Dermis microvascular lymphatic vessel endothelial cell (primary cell): ENCODE data around the gene DPM1. TPM values are rescaled to one million over a fixed set of nuclear protein-coding genes. Genes with fewer than 3 reads are reported as not detected.

Experiments
- DNase-seq, 2 donors: peaks; one replicate each; pipeline versions ENCODE4 v3.0.0 to v3.0.0-alpha.2; 2010; ENCODE audit warnings: low read depth in 2 of 2
- total RNA-seq: library from RNA; depleted of rRNA; stranded (reverse); fragments of >200 nt; gene quantifications from 2 replicates; pipeline ENCODE4 v1.2.1, GENCODE V29; 2014

DPM1 gene
- total RNA-seq, 1 donor from 2014 or later = 45.6 TPM

- no peak for DNase-seq
Measured at GRCh38 chr20:50930976-50931305, 27.4 kb downstream of the DPM1 start.

GRCh38 chr20:50930139-50930975 lies 28.0 kb downstream of the DPM1 start:
- peak in 1 of 2 donors; percentile 13 for DNase-seq

DNA sequence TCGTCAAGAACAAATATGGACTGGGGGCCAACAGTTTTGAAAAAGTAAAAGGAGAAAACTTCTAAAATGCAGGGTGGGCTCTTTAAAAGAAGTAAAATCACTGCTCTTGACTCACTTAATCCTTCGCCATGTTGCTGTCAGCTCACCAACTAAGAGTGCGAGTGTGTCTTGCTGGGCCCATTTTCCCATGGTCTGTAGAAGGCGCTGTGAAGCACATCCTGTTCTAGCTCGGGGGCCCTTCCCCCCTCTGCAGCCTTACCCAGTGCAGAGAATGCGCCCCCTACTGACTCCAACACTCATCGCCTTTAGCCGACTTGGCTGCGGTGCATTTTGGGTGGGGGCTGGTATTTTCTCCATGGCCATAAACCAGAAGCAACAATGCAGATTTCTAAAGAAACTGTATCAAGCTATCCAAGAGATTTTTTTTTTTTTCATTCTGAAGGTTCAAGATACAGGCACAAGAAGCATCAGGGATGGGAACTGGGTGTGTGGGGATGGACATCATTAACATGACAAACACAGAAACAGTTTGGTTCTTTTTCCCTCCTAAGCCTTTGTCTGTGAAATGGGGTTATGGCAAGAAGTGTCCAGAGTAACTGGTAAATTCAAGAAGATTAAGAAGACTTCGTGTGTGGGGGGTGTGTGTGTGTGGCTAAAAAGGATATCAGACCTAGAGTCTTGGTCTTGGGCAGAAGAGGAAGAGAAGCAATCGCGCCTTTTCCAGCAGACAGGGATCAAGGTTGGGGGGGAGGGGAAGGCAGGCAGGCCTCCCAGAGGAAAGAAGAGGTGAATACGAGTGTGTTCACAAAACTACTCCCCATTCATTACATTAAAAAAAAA lies 28.8 kb downstream of the DPM1 start:
- DNase-seq = peak; percentile 90 to 95

GRCh38 chr20:50928469-50928868 lies 29.9 kb downstream of the DPM1 start:
- no peak for DNase-seq

GRCh38 chr20:50926530-50926929 lies 31.8 kb downstream of the DPM1 start:
- no peak for DNase-seq

DNA sequence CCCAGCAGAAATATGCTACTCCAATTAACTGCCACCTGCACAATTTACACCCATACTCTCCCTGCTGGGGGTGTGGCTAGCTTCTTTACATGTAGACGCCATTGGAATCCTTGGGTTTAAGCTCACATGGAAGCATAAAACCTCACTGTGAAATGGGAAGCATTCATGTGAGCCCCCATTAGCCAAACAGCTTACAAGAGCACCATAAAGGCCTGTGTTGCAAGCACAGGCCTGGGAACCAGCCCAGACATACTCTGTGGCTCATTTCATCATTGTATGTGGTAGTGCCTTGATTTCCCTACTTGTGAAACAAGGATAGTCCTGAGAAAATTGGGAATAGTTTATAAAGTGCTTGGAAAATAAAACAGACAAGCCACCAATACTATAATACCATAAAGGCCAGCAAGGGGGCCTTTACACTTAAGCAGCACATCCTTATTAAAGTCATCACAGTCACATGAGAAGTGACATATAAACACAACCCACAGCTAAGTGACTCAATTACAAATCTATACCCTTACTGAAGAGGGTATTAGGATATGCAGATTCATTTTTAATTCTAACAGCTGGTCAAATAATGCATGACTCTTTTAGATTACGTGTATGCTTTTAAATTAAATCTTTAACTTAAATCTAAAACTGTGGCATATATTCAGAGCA lies 33.9 kb downstream of the DPM1 start:
- DNase-seq = no peak

- no peak for DNase-seq
Measured at GRCh38 chr20:50921803-50922501, 36.4 kb downstream of the DPM1 start.

DNA sequence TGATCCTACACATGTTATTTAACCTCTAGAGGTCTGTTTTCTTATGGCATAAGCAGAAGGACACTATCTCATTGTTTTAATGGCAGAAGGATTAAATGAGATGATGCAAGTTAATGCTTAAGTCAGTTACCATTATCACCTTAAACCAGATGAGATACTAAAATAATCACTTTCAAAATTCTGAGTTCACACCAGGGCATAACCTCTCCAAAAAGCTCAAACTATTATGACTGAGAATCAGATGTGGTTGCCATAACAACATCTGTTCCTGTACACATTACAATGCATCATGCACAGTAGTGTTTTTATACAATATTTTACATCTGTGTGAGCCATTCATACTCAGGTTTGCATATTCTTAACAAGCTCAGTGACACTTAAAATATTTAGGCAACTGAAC lies 37.3 kb downstream of the DPM1 start:
- peak; percentile 24 to 35 for DNase-seq

DNA sequence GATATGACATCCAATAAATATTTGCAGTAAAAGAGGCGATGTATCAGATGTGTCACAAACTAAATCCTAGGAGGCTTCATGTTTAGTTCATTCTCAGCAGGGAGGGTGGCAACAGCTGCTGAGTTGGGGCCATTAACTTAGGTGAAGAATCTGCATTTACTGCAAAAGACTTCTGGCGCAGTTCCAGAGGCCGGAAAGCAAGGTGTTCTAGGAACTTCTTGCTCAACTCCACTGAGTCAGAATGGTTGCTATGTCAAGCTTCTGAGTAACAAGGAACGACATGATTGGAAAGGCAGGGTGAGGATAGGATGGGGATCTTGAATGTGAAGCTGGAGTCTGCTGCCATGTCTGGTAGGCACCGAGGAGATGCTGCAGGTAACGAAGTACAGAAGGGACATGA lies 38.8 kb downstream of the DPM1 start:
- peak in 1 of 2 donors; percentile 20 for DNase-seq

- DNase-seq = no peak
Measured at GRCh38 chr20:50918403-50918802, 39.9 kb downstream of the DPM1 start.

GRCh38 chr20:50916934-50917333 lies 41.4 kb downstream of the DPM1 start:
- no peak for DNase-seq

- DNase-seq = peak in 1 of 2 donors; percentile 46
Measured at GRCh38 chr20:50916257-50916656, 42.1 kb downstream of the DPM1 start.

GRCh38 chr20:50915424-50915823 lies 42.9 kb downstream of the DPM1 start:
- DNase-seq = peak in 1 of 2 donors; percentile 55

- DNase-seq = peak in 1 of 2 donors; percentile 69
Measured at GRCh38 chr20:50913690-50914375, 44.5 kb downstream of the DPM1 start.

DNA sequence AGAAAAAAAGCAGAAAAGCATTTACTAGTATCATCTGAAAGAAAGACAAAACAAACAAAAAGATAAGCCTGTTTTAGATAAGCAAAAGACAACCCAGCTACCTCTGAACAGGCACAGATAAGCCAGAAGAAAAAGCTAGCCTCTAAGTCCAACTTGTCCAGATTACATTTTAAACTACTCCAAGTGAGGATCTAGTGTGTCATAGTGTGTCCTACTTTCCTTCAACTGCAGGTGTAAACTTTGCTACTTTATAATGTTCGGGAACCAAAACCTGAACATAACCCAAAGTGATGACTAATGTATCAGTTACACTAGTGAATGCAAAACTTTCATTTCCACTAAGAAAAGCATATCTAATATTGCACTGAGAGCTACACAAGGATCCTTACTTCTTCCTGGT lies 46.6 kb downstream of the DPM1 start:
- DNase-seq = no peak

DNA sequence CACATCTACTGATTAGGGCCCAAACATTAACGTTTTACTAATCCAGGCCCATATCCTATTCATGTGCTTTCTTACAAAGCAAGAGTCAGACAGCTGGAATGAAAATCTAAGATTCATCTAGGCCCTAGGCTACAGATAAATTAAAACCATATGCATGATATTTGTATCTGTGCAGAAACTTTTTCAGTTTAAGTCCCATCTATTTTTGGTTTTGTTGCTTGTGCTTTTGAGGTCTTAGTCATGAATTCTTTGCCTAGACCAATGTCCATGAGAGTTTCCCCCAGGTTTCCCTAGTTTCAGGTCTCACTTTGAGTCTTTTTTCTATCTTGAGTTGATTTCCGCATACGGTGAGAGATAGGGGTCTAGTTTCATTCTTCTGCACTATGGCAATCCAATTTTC lies 47.3 kb downstream of the DPM1 start:
- no peak for DNase-seq

GRCh38 chr20:50909413-50909812 lies 48.9 kb downstream of the DPM1 start:
- no peak for DNase-seq

GRCh38 chr20:50904067-50904570 lies 54.2 kb downstream of the DPM1 start:
- DNase-seq = no peak

- no peak for DNase-seq
Measured at GRCh38 chr20:50903353-50904051, 54.8 kb downstream of the DPM1 start.

DNA sequence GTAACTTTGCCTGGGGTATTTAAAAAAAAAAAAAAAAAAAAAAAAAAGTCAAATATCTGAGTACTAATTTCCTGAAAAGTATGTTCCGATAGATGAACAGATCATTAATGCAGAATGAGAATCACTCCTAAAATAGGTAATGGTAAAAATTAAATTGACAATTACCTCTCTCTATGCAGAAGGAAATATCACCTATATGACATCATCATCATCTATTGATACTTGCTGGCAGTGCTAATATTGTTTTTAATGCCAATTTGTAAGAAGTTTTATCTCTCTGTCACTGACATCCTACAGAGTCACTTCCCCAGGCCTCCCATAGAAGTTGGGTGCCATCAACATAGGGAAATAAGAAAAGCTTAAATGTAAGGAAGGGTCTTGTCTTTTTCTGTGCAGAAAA lies 57.0 kb downstream of the DPM1 start:
- DNase-seq = no peak
